Breast epithelium (tissue), 3 donors: ENCODE results near the gene F2RL3.

Source experiments
- CTCF ChIP-seq, 3 donors: fragments of 450-650 bp; IDR thresholded peaks; one replicate each; pipeline ENCODE4 v1.5.1; 2016 to 2017; ENCODE audit warnings: antibody characterized with exemption in 3 of 3, mild to moderate bottlenecking in 3 of 3, moderate library complexity in 3 of 3
- POLR2A ChIP-seq: fragments of 450-650 bp; IDR thresholded peaks from one replicate; pipeline ENCODE4 v1.6.1; 2016; ENCODE audit warnings: antibody characterized with exemption, mild to moderate bottlenecking, moderate library complexity

GRCh38 chr19:16859626-16860025, 29.2 kb upstream of the F2RL3 start:
- TF ChIP-seq CTCF (IDR thresholded peaks at IDR 0.05), result no peak
- TF ChIP-seq POLR2A, result no peak
